D721Med (cell line): ENCODE results near the gene NAALADL2.
"Not testable (repeated sequence)": the region's sequence is repeated elsewhere in the genome, so short reads cannot be mapped to it uniquely, and the experiment has no call there.

Experiments used
- DNase-seq: peaks from one replicate; pipeline ENCODE4 v3.0.0; 2011; ENCODE audit warnings: low spot score; ENCODE audit not compliant: insufficient read length
- FAIRE-seq: peaks from 2 replicates; lab custom pipeline; 2011; peaks lifted over from hg19 to GRCh38; lab: Jason Lieb, UNC
- TF ChIP-seq, protein P1 (sequence below): IDR thresholded peaks from 2 replicates; pipeline ENCODE4 v1.5.1; 2012; ENCODE audit warnings: mild to moderate bottlenecking, control low read depth; ENCODE audit not compliant: insufficient read depth; ENCODE audit errors: missing control alignments

The NAALADL2 gene

DNA sequence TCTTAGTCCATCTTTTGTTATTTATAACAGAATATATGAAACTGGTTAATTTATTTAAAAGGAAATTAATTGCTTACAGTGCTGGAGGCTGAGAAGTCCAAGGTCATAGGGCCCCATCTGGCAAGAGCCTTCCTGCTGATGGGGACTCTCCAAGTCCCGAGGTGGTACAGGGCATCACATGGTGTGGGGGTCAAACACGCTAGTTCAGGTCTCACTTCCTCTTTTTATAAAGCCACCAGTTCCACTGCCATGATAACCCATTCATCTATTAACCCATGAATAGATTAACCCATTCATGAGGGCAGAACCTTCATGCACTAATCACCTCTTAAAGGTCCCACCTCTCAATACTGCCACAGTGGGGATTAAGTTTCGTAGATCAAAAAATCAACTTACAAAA, 659.3 kb downstream of the NAALADL2 start:
- DNase-seq (no peak), FAIRE-seq (no peak)
- TF ChIP-seq, protein P1, sequence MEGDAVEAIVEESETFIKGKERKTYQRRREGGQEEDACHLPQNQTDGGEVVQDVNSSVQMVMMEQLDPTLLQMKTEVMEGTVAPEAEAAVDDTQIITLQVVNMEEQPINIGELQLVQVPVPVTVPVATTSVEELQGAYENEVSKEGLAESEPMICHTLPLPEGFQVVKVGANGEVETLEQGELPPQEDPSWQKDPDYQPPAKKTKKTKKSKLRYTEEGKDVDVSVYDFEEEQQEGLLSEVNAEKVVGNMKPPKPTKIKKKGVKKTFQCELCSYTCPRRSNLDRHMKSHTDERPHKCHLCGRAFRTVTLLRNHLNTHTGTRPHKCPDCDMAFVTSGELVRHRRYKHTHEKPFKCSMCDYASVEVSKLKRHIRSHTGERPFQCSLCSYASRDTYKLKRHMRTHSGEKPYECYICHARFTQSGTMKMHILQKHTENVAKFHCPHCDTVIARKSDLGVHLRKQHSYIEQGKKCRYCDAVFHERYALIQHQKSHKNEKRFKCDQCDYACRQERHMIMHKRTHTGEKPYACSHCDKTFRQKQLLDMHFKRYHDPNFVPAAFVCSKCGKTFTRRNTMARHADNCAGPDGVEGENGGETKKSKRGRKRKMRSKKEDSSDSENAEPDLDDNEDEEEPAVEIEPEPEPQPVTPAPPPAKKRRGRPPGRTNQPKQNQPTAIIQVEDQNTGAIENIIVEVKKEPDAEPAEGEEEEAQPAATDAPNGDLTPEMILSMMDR, result no peak

GRCh38 chr3:175521406-175521805, 662.3 kb downstream of the NAALADL2 start:
- DNase-seq (no peak), FAIRE-seq (no peak)
- TF ChIP-seq, protein P1, result no peak

DNA sequence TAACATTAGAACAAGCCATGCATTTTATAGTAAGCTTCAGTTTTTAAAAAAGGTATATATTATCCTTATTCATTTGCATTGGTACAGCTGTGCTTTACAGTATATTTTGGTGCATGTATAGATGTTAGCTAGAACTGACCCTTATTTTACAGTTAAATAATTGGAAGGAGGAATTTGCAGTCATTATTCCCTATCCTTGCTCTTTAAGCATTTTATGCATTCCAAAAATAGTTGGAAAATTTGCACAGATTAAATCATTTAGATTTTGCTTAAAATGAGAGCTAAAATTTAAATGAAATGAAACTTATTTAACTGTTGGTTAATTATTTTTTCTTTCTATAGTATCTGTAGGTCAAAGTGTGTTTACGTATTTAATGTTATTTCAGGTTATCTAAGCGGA, 667.1 kb downstream of the NAALADL2 start:
- TF ChIP-seq, protein P1, result no peak
- FAIRE-seq (no peak), DNase-seq (no peak)

GRCh38 chr3:175526609-175527280, 667.6 kb downstream of the NAALADL2 start:
- DNase-seq (no peak), FAIRE-seq (no peak)
- TF ChIP-seq, protein P1, result no peak

DNA sequence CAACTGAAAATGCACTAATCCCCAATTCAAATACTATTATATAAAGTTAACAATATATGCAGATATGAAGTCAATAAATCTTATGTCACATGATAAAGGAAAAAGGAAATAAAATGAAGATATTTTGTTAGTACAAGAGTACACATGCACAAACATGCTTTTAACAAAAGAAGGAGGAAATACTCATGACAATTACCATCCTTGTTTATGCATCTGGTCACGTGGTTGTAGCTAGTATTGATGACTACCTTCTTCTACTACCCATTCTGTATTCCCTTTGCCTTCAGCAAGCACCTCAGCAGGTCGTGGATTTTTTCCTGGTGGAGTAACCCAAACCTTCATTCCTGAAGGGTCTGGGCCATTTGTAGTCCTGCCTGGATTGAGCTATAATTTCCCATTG, 669.6 kb downstream of the NAALADL2 start:
- FAIRE-seq, DNase-seq: not testable (repeated sequence)

DNA sequence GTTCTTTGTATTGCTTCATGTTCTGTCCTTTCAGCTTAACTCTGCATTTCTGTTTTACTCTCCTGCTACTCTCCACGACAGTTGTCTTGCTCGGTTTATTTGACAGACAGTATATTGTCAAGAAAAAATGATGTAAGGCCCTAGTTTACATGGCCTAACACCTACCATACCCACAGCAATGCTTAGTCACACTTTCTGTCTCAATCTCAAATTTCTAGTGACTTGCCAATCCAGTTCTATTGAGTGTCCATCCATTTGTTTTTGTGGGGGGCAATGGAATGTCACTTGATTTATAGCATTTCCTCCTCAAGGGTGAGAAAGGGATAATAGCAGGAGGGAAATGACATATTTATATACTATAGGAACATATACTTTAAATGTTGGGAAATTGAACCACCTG, 676.2 kb downstream of the NAALADL2 start:
- FAIRE-seq (no peak), DNase-seq (no peak)
- TF ChIP-seq, protein P1, result no peak

DNA sequence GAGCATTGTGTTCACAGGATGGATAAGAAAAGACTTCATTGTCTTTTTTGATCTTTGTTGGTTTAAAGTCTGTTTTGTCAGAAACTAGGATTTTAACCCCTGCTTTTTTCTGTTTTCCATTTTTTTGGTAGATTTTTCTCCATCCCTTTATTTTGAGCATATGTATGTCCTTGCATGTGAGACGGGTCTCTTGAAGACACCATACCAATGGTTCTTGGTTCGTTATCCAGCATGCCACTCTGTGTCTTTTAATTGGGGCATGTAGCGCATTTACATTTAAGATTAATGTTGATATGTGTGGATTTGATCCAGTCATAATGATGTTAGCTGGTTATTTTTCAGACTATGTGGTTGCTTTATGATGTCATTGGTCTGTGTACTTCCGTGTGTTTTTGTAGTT, 687.0 kb downstream of the NAALADL2 start:
- FAIRE-seq, result no peak
- no peak for DNase-seq
- TF ChIP-seq, protein P1, result no peak
